HTR-8/SVneo (cell line): Measurements from ENCODE around the gene NFATC2.

Experiments used
- DNase-seq: peaks from one replicate; pipeline ENCODE4 v3.0.0; 2011; ENCODE audit warnings: low spot score, mixed read lengths; ENCODE audit not compliant: insufficient read length
- FAIRE-seq: peaks from 2 replicates; lab custom pipeline; 2011; peaks lifted over from hg19 to GRCh38; lab: Jason Lieb, UNC

NFATC2 gene

GRCh38 chr20:51523276-51524013 is 19.1 kb downstream of the NFATC2 start:
- DNase-seq = no peak
- peak; percentile 26 for FAIRE-seq

GRCh38 chr20:51522207-51522606 is 20.3 kb downstream of the NFATC2 start:
- FAIRE-seq = no peak
- no peak for DNase-seq

- FAIRE-seq (no peak), DNase-seq (no peak)
Measured at GRCh38 chr20:51517839-51518238, 24.7 kb downstream of the NFATC2 start.

GRCh38 chr20:51516855-51517254 is 25.7 kb downstream of the NFATC2 start:
- FAIRE-seq (peak; percentile 26), DNase-seq (no peak)

- no peak for DNase-seq
- no peak for FAIRE-seq
Measured at GRCh38 chr20:51514836-51515235, 27.7 kb downstream of the NFATC2 start.

- FAIRE-seq = no peak
- DNase-seq = no peak
Measured at GRCh38 chr20:51514249-51514648, 28.3 kb downstream of the NFATC2 start.

- FAIRE-seq (no peak), DNase-seq (no peak)
Measured at GRCh38 chr20:51513545-51513944, 29.0 kb downstream of the NFATC2 start.

GRCh38 chr20:51512645-51513044 is 29.9 kb downstream of the NFATC2 start:
- DNase-seq = no peak
- FAIRE-seq = no peak

- no peak for DNase-seq
- FAIRE-seq = no peak
Measured at GRCh38 chr20:51511861-51512619, 30.5 kb downstream of the NFATC2 start.

GRCh38 chr20:51510936-51511605 is 31.4 kb downstream of the NFATC2 start:
- DNase-seq = no peak
- FAIRE-seq = peak; percentile 86

GRCh38 chr20:51510169-51510568 is 32.4 kb downstream of the NFATC2 start:
- DNase-seq (no peak), FAIRE-seq (no peak)

GRCh38 chr20:51509208-51509607 is 33.3 kb downstream of the NFATC2 start:
- DNase-seq (no peak), FAIRE-seq (no peak)

GRCh38 chr20:51508780-51509179 is 33.7 kb downstream of the NFATC2 start:
- FAIRE-seq = no peak

GRCh38 chr20:51508158-51508557 is 34.4 kb downstream of the NFATC2 start:
- DNase-seq (no peak), FAIRE-seq (peak; percentile 49)

More at GRCh38 chr20:51508780-51509179, 33.7 kb downstream of the NFATC2 start:
- no peak for DNase-seq

- peak; percentile 76 for FAIRE-seq
- DNase-seq = no peak
Measured at GRCh38 chr20:51507216-51508036, 35.1 kb downstream of the NFATC2 start.

- FAIRE-seq (no peak), DNase-seq (no peak)
Measured at GRCh38 chr20:51506527-51507215, 35.8 kb downstream of the NFATC2 start.

- no peak for DNase-seq
- no peak for FAIRE-seq
Measured at GRCh38 chr20:51505566-51505965, 37.0 kb downstream of the NFATC2 start.

- FAIRE-seq (no peak), DNase-seq (no peak)
Measured at GRCh38 chr20:51503376-51503775, 39.1 kb downstream of the NFATC2 start.

- DNase-seq (no peak), FAIRE-seq (peak; percentile 66)
Measured at GRCh38 chr20:51500936-51501335, 41.6 kb downstream of the NFATC2 start.

- no peak for FAIRE-seq
- DNase-seq = no peak
Measured at GRCh38 chr20:51500311-51500710, 42.2 kb downstream of the NFATC2 start.
